GM19372 (cell line): Measurements from ENCODE around the gene PDLIM1.
"Not testable (repeated sequence)": the region's sequence is repeated elsewhere in the genome, so short reads cannot be mapped to it uniquely, and the experiment has no call there.

Experiments
- ATAC-seq: cut with Tn5 transposase; IDR thresholded peaks from one replicate; pipeline ENCODE4 v1.9.1; 2021; ENCODE audit warnings: mild to moderate bottlenecking, low read depth, moderate library complexity; ENCODE audit not compliant: unreplicated experiment

The PDLIM1 gene

DNA sequence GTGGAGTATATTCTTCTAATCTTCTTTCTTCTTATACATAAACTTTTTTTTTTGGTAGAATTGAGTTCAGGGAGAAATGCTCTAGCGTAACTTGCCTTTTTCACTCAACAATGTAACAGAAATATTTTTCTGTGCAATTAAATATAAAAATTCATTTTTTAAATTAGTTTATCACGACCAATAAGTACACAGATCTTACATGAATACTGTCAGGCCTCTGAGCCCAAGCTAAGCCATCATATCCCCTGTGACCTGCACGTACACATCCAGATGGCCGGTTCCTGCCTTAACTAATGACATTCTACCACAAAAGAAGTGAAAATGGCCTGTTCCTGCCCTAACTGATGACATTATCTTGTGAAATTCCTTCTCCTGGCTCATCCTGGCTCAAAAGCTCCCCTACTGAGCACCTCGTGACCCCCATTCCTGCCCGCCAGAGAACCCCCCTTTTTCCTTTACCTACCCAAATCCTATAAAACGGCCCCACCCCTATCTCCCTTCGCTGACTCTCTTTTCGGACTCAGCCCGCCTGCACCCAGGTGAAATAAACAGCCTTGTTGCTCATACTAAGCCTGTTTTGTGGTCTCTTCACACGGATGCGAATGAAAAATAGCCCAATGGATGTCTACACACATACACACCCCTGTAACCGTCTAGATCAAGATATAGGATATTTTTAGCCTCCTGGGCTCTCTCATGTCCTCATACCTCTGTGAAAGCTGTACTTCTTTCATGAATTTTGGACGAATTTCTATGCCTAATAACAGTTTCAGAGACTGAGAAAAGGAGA, 61.7 kb downstream of the PDLIM1 start:
- not testable (repeated sequence) for ATAC-seq

DNA sequence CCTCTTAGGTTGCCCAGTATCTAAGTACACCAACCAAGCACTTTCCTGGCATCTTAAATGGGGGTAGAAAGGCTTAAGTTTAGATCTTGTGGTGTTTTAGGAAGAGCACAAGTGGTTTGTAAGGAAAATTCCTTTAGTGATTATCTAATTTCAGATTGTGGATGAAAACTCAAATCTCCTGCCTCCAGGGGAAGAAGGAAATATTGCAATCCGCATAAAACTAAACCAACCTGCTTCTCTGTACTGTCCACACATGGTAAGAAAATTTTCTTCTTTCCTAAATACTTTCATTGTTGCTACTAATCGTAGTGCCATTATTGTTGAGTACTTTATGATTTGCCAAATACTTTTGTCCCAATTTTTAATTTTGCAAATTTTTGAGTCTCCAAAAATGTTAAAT, 65.7 kb downstream of the PDLIM1 start:
- no peak for ATAC-seq

DNA sequence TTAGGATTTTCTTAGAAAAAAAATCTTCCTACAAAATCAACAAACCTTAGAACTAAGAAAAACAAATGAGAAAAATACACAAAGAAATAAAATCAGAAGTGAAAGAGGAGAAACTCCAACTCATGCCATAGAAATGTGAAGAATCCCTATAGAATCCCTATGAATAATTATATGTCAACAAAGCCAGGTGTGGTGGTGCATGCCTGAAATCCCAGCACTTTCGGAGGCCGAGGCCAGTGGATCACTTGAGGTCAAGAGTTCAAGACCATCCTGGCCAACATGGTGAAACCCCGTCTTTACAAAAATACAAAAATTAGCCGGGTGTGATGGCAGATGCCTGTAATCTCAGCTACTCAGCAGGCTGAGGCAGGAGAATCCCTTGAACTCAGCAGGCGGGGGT, 69.7 kb downstream of the PDLIM1 start:
- no peak for ATAC-seq

DNA sequence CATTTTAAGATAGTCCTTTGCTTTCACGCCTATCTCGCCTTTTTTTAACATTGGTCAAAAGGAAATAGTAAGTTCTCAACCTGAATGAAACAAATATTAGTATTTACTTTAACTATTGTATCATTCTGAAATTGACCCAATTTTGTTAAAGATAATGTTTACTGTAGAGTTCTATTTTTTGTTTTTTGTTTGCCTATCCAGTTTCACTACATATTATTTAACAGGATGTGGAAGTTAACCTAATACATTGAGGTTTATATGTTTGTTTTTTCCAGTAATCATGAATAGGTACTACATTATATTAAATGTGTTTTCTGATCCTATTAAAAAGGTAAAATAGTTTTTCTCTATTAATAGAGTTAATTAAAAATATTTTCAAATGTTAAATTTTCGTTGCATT, 70.3 kb downstream of the PDLIM1 start:
- ATAC-seq, result no peak

DNA sequence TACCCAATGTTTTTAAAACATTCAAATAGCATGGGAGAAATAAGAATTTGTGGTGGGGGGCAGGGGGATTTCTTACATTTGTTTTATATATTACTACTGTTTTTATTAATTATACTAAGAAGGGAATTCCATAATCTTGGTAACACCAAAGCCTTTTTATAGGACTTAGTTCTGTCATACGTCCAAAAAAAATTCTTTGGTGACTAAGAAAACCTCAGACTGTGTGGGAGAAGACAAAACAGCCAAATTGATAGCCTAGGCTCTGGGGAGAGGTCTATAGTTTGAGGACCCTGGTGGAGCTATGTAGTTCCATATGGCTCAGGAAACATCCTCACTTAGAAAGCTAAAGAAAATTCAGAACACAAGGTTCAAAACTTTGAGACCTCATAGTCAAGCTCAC, 73.3 kb downstream of the PDLIM1 start:
- ATAC-seq, result no peak

- ATAC-seq, result no peak
Measured at GRCh38 chr10:95214793-95215192, 76.0 kb downstream of the PDLIM1 start.

DNA sequence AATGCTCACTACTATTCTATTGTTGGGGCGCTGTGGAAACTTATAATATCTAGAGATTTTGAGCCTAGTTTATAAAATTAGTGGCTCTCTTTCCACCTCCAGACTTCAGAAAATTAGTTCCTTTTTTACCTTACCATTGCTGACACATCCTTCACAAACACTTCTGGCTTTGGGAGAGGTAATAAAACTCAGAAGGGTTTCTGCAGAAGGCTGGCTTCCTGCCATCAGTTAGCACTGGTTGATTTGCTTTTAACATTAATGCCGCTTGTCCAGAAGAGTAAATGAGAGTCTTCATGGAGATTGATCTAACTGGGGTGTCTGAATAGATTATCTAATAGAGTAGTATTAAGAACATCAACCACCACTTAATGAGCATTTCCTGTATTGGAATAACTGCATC, 76.4 kb downstream of the PDLIM1 start:
- no peak for ATAC-seq

GRCh38 chr10:95211606-95212279, 79.1 kb downstream of the PDLIM1 start:
- ATAC-seq, result no peak

- no peak for ATAC-seq
Measured at GRCh38 chr10:95209509-95210127, 81.2 kb downstream of the PDLIM1 start.

DNA sequence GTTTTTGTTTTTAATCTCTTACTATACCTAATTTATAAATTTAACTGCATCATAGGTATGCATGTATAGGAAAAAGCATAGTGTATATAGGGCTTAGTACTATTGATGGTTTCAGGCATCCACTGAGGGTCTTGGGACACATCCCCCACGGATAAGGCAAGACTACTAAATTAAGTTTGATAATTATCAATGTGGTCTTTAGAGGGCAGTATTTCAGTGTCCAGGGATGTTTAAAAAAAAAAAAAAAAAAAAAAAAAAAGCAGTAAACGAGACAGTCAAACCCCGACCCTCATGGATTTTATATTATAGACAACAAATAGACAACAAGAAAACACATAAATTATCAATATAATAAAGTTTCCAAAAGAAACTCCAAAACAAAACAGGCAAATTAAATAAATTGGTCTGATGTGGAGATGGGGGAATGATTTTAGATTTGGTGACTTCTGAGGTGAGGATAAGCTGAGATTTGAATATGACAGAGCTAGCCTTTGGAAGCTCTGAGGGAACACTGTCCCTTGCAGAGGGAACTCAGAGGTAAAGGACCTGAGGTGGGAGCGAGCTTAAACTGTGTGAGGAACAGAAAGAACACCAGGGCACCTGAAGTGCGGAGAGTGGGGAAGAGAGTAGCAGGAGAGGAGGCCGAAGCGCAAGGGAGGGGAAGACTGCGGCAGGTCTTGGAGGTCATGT, 82.0 kb downstream of the PDLIM1 start:
- ATAC-seq, result no peak

DNA sequence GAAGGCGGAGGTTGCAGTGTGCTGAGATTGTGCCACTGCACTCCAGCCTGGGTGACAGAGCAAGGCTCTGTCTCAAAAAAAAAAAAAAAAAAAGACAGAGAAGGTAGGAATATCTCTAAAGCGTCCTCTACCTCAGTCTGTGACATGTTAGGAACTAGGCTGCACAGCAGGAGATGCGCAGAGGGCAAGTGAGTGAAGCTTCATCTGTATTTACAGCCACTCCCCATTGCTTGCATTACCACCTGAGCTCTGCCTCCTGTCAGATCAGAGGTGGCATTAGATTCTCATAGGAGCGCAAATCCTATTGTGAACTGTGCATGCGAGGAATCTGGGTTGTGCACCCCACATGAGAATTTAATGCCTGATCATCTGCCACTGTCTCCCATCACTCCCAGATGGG, 87.9 kb downstream of the PDLIM1 start:
- ATAC-seq, result not testable (repeated sequence)

GRCh38 chr10:95201736-95202135, 89.1 kb downstream of the PDLIM1 start:
- ATAC-seq, result no peak

- no peak for ATAC-seq
Measured at GRCh38 chr10:95196046-95196445, 94.8 kb downstream of the PDLIM1 start.

DNA sequence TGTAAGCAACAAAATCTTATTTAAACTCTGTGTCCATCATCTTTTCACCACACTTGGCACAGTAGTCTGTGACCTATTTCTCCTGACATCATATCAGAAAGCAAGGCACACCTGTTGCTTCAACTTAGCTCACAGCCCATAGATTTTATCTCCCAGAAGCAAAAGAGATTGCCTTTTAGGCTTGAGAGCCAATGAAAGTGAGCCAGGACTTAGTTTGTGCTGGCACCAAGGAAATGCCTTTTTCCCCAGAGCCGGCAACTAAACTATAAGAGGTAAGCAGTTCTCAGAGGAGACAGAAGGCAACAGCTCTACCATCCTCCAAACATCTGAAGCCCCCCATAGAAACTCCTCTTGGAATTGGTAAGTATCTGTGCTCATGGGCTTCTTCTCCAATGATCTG, 96.9 kb downstream of the PDLIM1 start, which contains the start of gene ACSM6:
ACSM6 (plus strand) TSS at position 295 of the 400 bp plus-strand sequence. CDS start 248 bp downstream, outside the sequence.
- no peak for ATAC-seq

DNA sequence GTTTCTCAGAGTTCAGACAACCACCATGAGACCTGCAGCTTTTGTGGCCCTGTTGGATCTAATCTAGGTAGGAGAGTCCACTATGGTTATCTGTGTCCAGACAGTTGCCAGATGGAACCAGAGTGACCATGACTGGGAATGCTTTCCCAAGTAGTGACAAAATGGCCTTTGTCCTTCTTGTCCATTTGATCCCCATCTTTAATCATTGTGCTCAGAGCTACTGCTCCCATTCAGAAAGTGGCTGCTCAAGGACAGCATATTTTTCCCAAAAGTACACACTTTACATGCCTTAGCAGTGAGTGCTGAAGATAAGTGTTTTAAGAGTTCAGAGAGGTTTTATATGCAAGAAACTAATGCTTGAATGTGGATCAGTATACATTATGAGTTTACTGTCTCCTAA, 102.2 kb downstream of the PDLIM1 start:
- ATAC-seq, result no peak

DNA sequence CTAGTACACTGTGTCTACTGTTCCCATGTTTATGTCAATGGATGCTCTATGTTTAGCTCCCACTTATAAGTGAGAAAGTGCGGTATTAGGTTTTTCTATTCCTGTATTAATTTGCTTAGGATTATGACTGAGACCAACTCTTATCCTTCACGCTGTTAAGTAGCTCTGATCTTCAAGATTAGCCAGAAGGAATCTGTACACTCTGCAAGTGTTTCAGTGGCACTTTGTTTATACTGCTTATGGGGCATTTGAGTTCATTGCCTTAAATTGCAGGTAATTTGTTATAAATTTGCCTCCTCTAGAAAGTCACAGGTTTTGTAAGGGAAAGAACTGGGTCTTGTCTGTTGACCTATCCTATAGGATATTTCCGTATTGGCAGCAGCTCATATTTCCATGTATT, 103.2 kb downstream of the PDLIM1 start:
- ATAC-seq, result no peak
